GM20000 (cell line): ENCODE measurements around the gene RALGPS1.

Source experiments
- DNase-seq: peaks from one replicate; pipeline ENCODE4 v3.0.0; 2012; ENCODE audit warnings: low spot score
- CTCF ChIP-seq: IDR thresholded peaks from 2 replicates; pipeline ENCODE4 v1.5.1; 2012; ENCODE audit warnings: mild to moderate bottlenecking, control low read depth; ENCODE audit errors: extremely low read depth, missing control alignments

RALGPS1 gene

GRCh38 chr9:127252410-127253318 is 338.1 kb downstream of the RALGPS1 start:
- TF ChIP-seq CTCF: no peak

DNA sequence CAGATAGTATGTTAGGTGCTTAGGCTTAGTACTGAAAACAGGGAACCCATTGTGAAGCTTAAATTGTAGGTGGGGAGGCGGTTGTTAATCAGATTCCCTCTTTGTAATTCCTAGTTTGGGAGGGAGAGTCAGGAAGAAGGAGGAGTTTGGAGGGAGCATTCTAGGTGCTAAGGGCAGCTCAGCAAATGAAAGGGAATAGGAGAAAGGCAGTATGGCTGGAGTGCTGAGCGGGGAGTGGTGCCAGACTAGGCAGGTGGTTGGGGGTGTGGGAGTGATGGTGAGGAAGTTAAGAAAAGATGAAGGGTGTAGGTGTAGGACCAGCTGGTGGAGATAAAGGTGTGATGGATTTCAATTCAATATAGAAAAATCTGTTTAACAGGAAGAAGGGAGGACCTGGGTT is 338.9 kb downstream of the RALGPS1 start:
- no peak for TF ChIP-seq CTCF
- DNase-seq: no peak

More at GRCh38 chr9:127252410-127253318, 338.1 kb downstream of the RALGPS1 start:
- no peak for DNase-seq

DNA sequence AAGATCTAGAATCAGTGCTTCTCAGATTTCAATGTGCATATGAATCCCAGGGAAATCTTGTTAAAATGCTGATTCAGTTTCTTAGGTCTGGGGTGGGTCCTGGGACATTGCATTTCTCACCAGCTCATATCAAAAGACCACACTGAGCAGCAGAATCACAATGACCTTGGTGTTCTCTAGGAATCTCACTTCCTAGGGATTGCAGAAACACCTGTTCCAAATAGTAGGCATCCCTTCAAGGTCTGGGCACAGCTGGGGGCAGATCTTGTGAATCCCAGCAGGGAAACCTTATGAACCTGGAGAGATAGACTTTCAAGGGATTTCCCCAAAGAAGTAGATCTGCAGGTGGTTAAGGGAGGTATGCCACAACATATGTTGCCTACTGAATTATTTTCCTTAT is 341.1 kb downstream of the RALGPS1 start:
- TF ChIP-seq CTCF: no peak
- no peak for DNase-seq

GRCh38 chr9:127256324-127256723 is 341.7 kb downstream of the RALGPS1 start:
- no peak for DNase-seq
- TF ChIP-seq CTCF: no peak

GRCh38 chr9:127258606-127259471 is 344.3 kb downstream of the RALGPS1 start:
- DNase-seq: no peak
- no peak for TF ChIP-seq CTCF

DNA sequence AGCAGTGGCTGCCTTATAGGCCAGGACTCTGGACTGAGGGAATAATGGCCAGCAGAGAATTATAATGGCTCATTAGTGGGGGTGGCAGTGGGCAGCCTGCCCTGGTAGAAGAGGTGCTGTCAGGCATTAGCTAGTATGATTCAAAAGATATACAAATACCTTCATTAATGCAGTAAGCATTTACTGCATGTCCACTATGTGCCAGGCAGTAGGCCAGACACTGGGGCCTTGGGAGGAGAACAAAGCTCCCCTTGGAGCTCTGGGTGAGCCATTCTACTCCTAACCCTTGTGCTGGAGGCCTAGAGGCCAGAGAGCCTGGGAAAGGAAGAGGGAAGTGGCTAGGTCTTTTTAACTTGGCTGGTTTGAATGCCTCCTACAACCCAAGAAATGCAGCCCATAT is 348.0 kb downstream of the RALGPS1 start:
- no peak for DNase-seq
- TF ChIP-seq CTCF: no peak

DNA sequence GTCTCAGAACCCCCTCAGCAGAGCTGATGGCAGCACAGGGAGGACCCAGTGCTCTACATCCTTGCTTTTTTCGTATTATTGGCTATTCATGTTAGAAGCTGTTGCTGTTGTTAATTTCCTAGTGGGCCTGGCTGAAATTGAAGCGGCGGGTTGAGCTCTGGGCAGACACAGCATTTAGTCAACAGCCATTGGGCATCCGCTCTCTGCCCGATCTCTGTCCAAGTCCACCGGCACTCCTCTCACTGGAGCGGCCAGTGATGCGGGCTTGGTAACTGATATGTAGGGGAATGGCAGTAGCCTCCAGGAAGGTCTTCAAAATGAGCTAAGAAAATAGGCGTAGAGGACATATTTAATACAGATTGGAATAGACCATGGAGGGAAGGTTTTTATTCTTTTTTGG is 348.7 kb downstream of the RALGPS1 start:
- no peak for TF ChIP-seq CTCF

More for the DNA sequence above, 348.7 kb downstream of the RALGPS1 start:
- DNase-seq: no peak
